ENCODE data around the gene MACROD2. TPM values are rescaled to one million over a fixed set of nuclear protein-coding genes. Genes with fewer than 3 reads are reported as not detected.

The MACROD2 gene
- total and polyA plus RNA-seq, 8 donors = 0.78 to 31.3 (median 10.9) TPM; not detected in 1

- WGBS, 5 donors = 72 to 90% (median 88%) methylated on average over 2 of the region's 2 CpGs
- Histone ChIP-seq H3K9me3 (peaks cover 0 to 22% (median 0%) of the 10 kb centered on the region in 4 donors), H3K27ac (no peak overlapping the region), H3K4me3 (no peak overlapping the region), H3K36me3 (no peaks in the 10 kb centered on the region), H3K4me1 (no peaks in the 10 kb centered on the region), H3K27me3 (no peaks in the 10 kb centered on the region)
- DNase-seq = no peak
- intact Hi-C loops (cut with DNase I; ENCODE audit: low total_unique reads) = no loop called here
- TF ChIP-seq POLR2A (IDR thresholded peaks at IDR 0.05) = no peak
- no peak for TF ChIP-seq EP300 (IDR thresholded peaks at IDR 0.05)
- no peak for TF ChIP-seq CTCF (IDR thresholded peaks at IDR 0.05)
- TF ChIP-seq POLR2AphosphoS5 (IDR thresholded peaks at IDR 0.05) = no peak
These were observed 1001.8 kb downstream of the MACROD2 start for GRCh38 chr20:14996883-14997672.

GRCh38 chr20:14997791-14998190 is 1002.5 kb downstream of the MACROD2 start:
- TF ChIP-seq EP300 (IDR thresholded peaks at IDR 0.05) (no peak), CTCF (IDR thresholded peaks at IDR 0.05) (no peak), POLR2A (IDR thresholded peaks at IDR 0.05) (no peak), POLR2AphosphoS5 (IDR thresholded peaks at IDR 0.05) (no peak)
- Histone ChIP-seq H3K4me1 (no peaks in the 10 kb centered on the region), H3K36me3 (no peaks in the 10 kb centered on the region), H3K9me3 (peaks cover 0 to 22% (median 0%) of the 10 kb centered on the region in 4 donors), H3K4me3 (no peak overlapping the region), H3K27me3 (no peaks in the 10 kb centered on the region), H3K27ac (no peak overlapping the region)
- intact Hi-C loops (cut with DNase I; ENCODE audit: low total_unique reads) = no loop called here
- DNase-seq = no peak
- 84 to 95% (median 90%) methylated on average over 3 of the region's 3 CpGs for WGBS, 5 donors

DNA sequence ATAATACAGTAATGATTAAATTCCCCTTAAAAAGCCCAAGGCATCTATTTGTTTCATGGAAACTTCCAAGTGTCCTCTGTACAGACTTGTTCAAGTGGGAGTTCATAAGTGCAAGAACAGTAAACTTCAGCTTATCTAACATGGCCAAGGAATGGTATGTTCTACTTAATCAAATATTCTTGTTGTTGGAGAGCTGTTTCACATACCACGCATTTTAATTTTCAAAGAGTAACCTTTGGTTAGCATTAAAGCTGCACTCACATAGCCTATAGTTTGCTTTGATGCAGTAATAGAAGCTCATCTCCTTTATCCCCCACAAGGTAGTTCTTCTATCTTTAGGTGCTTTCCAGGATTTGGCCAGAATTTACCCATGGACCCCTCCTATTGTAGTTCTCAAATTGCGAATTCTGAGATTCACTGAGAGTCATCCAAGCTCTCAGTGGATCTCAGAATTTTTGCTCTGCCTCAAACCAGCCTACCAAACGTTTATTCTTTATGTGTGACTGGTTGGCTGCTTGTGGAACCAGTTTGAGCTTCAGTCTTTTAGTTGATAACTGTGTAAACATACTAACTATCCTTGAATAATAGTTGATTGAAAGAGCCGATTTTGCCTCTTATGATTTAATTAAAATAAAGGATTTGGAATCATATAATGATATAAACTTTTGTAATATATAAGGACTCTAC is 1010.1 kb downstream of the MACROD2 start:
- Histone ChIP-seq H3K27ac (peak overlapping the region; percentile 62 to 81 (median 77)), H3K4me3 (no peak overlapping the region), H3K36me3 (no peaks in the 10 kb centered on the region), H3K4me1 (peaks cover 0 to 17% (median 6%) of the 10 kb centered on the region in 4 donors), H3K27me3 (no peaks in the 10 kb centered on the region), H3K9me3 (no peaks in the 10 kb centered on the region)
- TF ChIP-seq CTCF (IDR thresholded peaks at IDR 0.05) (no peak), POLR2A (IDR thresholded peaks at IDR 0.05) (no peak), POLR2AphosphoS5 (IDR thresholded peaks at IDR 0.05) (peak in 2 of 3 donors; percentile 39 to 60), EP300 (IDR thresholded peaks at IDR 0.05) (no peak)
- whole genome bisulfite sequencing, 5 donors = 29 to 48% (median 41%) methylated on average over 4 of the region's 4 CpGs
- DNase-seq = peak; percentile 27 to 40
- intact Hi-C loops (cut with DNase I; ENCODE audit: low total_unique reads) = no loop called here

DNA sequence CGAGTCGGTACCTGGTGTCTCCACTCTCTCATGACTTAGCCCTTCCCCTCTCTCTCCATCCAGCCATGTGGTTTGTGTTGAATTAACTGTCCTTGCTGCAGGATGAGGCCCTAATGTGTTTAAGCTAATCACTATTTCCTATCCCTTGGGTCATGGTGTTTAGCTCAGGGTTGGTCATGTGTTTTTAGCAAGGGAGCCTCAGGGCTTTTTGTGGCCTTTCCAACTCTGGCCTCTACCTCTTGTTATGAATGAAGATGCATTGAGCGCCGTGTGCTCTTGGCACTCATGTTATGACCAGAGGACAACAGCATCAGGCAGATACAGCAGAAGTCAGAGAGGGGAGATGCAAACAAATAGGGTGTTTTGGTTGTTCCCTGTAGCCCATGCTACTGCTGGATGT is 1016.3 kb downstream of the MACROD2 start:
- 65 to 94% (median 91%) methylated on average over 4 of the region's 4 CpGs for WGBS, 5 donors
- no peaks in the 10 kb centered on the region for H3K27me3 ChIP-seq
- H3K27ac ChIP-seq = no peak overlapping the region
- TF ChIP-seq EP300 (IDR thresholded peaks at IDR 0.05) (no peak), POLR2A (IDR thresholded peaks at IDR 0.05) (no peak), CTCF (IDR thresholded peaks at IDR 0.05) (no peak), POLR2AphosphoS5 (IDR thresholded peaks at IDR 0.05) (no peak)
- no peaks in the 10 kb centered on the region for H3K36me3 ChIP-seq
- no peak for DNase-seq
- peaks cover 0 to 9% (median 4%) of the 10 kb centered on the region in 4 donors for H3K4me1 ChIP-seq
- H3K4me3 ChIP-seq = no peak overlapping the region
- intact Hi-C loops (cut with DNase I; ENCODE audit: low total_unique reads) = no loop called here
- no peaks in the 10 kb centered on the region for H3K9me3 ChIP-seq
